GM10847 (cell line): ENCODE measurements around the gene HERC3.

Experiments
- POLR2A ChIP-seq: IDR thresholded peaks from 2 replicates; pipeline ENCODE4 v1.6.1; 2011; ENCODE audit not compliant: insufficient read length; ENCODE audit errors: extremely low read depth

The HERC3 gene

GRCh38 chr4:88742561-88742960 lies 150.3 kb downstream of the HERC3 start:
- TF ChIP-seq POLR2A = no peak

- no peak for TF ChIP-seq POLR2A
These were observed 151.4 kb downstream of the HERC3 start for GRCh38 chr4:88743696-88744095.

GRCh38 chr4:88744609-88745008 lies 152.3 kb downstream of the HERC3 start:
- TF ChIP-seq POLR2A = no peak

GRCh38 chr4:88745175-88745574 lies 152.9 kb downstream of the HERC3 start:
- TF ChIP-seq POLR2A = no peak

- TF ChIP-seq POLR2A = no peak
These were observed 153.4 kb downstream of the HERC3 start for GRCh38 chr4:88745581-88746163.

GRCh38 chr4:88746206-88746605 lies 153.9 kb downstream of the HERC3 start:
- TF ChIP-seq POLR2A = no peak

GRCh38 chr4:88747351-88747750 lies 155.1 kb downstream of the HERC3 start:
- TF ChIP-seq POLR2A = no peak

GRCh38 chr4:88750369-88750768 lies 158.1 kb downstream of the HERC3 start:
- TF ChIP-seq POLR2A = no peak

GRCh38 chr4:88751258-88752075 lies 159.2 kb downstream of the HERC3 start:
- TF ChIP-seq POLR2A = no peak

GRCh38 chr4:88752076-88752463 lies 159.8 kb downstream of the HERC3 start:
- TF ChIP-seq POLR2A = no peak

- TF ChIP-seq POLR2A = no peak
These were observed 160.5 kb downstream of the HERC3 start for GRCh38 chr4:88752754-88753153.

- no peak for TF ChIP-seq POLR2A
These were observed 161.6 kb downstream of the HERC3 start for GRCh38 chr4:88753658-88754571.

GRCh38 chr4:88754796-88755195 lies 162.5 kb downstream of the HERC3 start:
- no peak for TF ChIP-seq POLR2A

GRCh38 chr4:88755454-88755853 lies 163.2 kb downstream of the HERC3 start:
- no peak for TF ChIP-seq POLR2A

GRCh38 chr4:88756149-88756548 lies 163.9 kb downstream of the HERC3 start:
- TF ChIP-seq POLR2A = no peak

GRCh38 chr4:88757067-88757466 lies 164.8 kb downstream of the HERC3 start:
- TF ChIP-seq POLR2A = no peak
